ENCODE data around the gene ZNF764. TPM values are rescaled to one million over a fixed set of nuclear protein-coding genes. Genes with fewer than 3 reads are reported as not detected.

Gene ZNF764
- total RNA-seq, 1 donor: 5.3 TPM

- H3K4me3 ChIP-seq (ENCODE audit: low read depth, low read length): peak overlapping the region; percentile 75
- peak; percentile 74 for TF ChIP-seq CTCF (IDR thresholded peaks at IDR 0.05; ENCODE audit: insufficient read depth, low read length)
- DNase-seq (ENCODE audit: low read depth): peak; percentile 66
Measured at GRCh38 chr16:30535777-30536190, 22.4 kb downstream of the ZNF764 start.

- no peak for DNase-seq (ENCODE audit: low read depth)
- no peak for TF ChIP-seq CTCF (IDR thresholded peaks at IDR 0.05; ENCODE audit: insufficient read depth, low read length)
- peak overlapping the region; percentile 75 for H3K4me3 ChIP-seq (ENCODE audit: low read depth, low read length)
Measured at GRCh38 chr16:30535106-30535776, 22.9 kb downstream of the ZNF764 start.

DNA sequence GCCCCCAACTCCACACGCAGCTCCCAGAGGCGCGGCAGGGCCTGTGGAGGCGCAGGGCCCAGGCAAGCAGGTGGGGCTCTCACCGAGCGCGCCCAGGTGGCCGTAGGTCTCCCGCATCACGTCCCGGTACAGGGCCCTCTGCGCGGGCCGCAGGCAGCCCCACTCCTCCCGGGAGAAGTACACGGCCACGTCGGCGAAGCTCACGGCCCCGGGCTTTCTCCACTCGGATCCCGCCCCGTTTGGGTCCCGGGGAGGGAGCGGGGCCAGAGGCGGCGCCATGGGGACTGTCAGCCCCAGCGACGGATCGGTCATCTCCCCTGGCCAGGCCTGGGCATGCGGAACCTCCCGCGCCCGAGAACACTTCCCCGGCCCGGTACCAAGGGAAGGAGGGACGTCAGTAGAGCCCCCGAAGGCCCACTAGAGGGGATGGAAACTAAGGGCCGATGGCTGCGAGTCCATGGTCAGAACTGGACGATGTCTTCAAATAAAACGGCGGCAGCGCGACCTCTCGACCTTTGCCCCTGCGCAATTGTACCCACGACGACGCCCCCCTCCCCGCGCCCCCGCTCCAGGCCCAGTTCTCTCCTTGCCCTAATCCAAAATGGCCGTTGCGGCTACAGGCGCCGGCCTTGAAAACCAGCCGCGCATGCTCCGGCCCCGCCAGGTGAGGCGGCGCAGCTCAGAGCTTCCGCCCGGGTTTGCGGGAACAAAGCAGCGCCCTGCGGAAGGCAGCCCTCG lies 23.6 kb downstream of the ZNF764 start, which contains the start of gene ZNF747:
Gene ZNF747 (minus strand): TSS at position 491 of the 738 bp plus-strand sequence. CDS start 179 bp downstream, at position 312.
- peak; percentile 82 for DNase-seq (ENCODE audit: low read depth)
- TF ChIP-seq CTCF (IDR thresholded peaks at IDR 0.05; ENCODE audit: insufficient read depth, low read length): no peak
- peak within 1 kb of the TSS; percentile 75 for H3K4me3 ChIP-seq (ENCODE audit: low read depth, low read length)

DNA sequence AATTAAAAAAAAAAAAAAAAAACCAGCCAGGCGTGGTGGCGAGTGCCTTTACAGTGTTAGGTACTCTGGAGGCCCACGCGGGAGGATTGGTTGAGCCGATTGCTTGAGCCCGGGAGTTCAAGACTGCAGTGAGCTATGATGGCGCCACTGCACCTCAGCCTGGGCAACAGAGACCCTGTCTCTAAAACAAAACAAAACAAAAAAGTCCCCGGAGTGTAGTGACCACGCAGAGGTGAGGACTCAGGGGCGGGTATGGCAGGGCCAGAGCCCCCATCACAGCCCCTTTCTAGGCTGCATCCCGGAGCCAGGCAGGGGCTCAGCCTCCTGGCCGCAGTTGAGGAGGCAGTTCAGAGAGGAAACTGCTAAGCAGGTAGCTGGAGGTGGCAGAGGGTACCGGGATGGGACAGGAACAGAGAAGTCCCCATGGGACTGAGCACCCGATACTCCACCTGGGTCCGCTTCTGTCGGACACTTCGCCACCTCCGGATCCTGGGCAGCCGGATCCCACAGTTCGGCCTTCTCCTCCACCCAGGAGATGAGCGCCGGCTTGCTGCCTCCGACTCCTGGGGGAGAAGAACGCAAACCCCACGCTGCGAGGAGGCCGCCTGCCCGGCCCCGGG lies 24.3 kb downstream of the ZNF764 start:
- no peak for DNase-seq (ENCODE audit: low read depth)
- TF ChIP-seq CTCF (IDR thresholded peaks at IDR 0.05; ENCODE audit: insufficient read depth, low read length): no peak

GRCh38 chr16:30533146-30533522 lies 25.0 kb downstream of the ZNF764 start:
- DNase-seq (ENCODE audit: low read depth): no peak
- no peak for TF ChIP-seq CTCF (IDR thresholded peaks at IDR 0.05; ENCODE audit: insufficient read depth, low read length)
- H3K4me3 ChIP-seq (ENCODE audit: low read depth, low read length): no peak overlapping the region

More for the DNA sequence above, 24.3 kb downstream of the ZNF764 start:
- H3K4me3 ChIP-seq (ENCODE audit: low read depth, low read length): peak overlapping the region; percentile 75

- DNase-seq (ENCODE audit: low read depth): no peak
- TF ChIP-seq CTCF (IDR thresholded peaks at IDR 0.05; ENCODE audit: insufficient read depth, low read length): no peak
- no peak overlapping the region for H3K4me3 ChIP-seq (ENCODE audit: low read depth, low read length)
Measured at GRCh38 chr16:30532285-30533145, 25.7 kb downstream of the ZNF764 start.
